HG03039 (cell line): ENCODE measurements around the gene DCC.

ENCODE experiments used
- ATAC-seq: cut with Tn5 transposase; IDR thresholded peaks from one replicate; pipeline ENCODE4 v1.9.1; 2021; ENCODE audit warnings: mild to moderate bottlenecking, moderate library complexity; ENCODE audit not compliant: unreplicated experiment

Gene DCC

DNA sequence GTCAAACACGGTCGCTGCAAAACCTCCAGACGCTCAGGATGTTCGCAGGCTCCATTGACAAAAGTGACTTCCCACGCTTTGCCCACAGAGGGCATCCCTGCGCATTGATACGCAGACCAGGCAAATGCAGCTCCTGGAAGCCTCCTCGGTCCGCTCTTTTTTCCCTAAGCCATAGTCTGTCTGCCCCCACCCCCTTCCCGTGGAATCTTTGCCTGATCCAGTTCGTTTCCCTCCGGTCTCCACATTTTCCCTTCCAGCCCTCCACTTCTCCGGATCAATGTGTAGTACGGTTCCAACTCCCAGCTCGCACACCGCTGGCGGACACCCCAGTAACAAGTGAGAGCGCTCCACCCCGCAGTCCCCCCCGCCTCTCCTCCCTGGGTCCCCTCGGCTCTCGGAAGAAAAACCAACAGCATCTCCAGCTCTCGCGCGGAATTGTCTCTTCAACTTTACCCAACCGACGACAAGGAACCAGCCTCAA lies at the start of gene DCC:
DCC (plus strand) TSS at position 307 of the 481 bp plus-strand sequence. CDS start 591 bp downstream, outside the sequence.
- no peak for ATAC-seq

- no peak for ATAC-seq
Observed at GRCh38 chr18:52310651-52311050, 29.3 kb upstream of the DCC start.

GRCh38 chr18:52311331-52311730 lies 28.7 kb upstream of the DCC start:
- no peak for ATAC-seq

GRCh38 chr18:52312346-52312745 lies 27.7 kb upstream of the DCC start:
- ATAC-seq = no peak

- no peak for ATAC-seq
Observed at GRCh38 chr18:52313213-52313612, 26.8 kb upstream of the DCC start.

- no peak for ATAC-seq
Observed at GRCh38 chr18:52319424-52319983, 20.5 kb upstream of the DCC start.

GRCh38 chr18:52322307-52322706 lies 17.7 kb upstream of the DCC start:
- ATAC-seq = no peak

DNA sequence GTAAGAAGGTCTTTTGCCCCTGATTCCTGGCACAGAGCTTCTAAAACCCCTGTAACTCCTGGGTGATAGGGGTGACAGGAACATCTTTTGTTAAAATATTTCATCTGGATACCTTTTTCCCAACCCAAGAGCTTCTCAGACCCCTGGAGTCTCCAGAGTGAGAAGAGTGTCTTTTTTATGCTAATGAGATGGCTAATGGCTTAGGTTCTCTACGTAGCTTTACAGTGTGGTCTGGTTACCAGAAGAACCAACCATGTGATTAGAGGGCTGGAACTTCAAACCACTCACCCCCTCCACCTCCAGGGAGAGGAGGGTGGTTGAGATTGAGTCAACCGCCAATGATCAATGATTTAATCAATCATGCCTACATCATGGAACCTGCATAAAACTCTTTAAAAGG lies 16.2 kb upstream of the DCC start:
- ATAC-seq = no peak

GRCh38 chr18:52325997-52326396 lies 14.0 kb upstream of the DCC start:
- no peak for ATAC-seq

DNA sequence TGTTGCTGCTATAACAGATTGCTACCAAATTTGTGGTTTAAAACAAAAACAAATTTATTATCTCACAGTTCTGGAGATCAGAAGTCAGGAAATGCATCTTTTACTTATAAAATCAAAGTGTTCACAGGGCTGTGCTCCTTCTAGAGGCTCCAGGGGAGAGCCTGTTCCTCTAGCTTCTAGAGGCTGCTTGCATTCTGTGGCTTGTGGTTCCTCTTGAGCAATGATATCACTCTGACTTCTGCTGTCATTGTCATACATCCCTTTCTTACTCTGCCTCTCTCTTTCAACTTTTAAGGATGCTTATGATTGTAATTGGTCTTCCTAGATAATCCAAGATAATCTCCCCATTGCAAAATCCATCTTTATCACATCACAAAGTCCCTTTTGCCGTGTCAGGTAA lies 6.1 kb upstream of the DCC start:
- no peak for ATAC-seq

GRCh38 chr18:52334307-52334706 lies 5.7 kb upstream of the DCC start:
- ATAC-seq = no peak

- ATAC-seq = no peak
Observed at GRCh38 chr18:52334896-52335295, 5.1 kb upstream of the DCC start.

GRCh38 chr18:52337276-52337675 lies 2.7 kb upstream of the DCC start:
- no peak for ATAC-seq

DNA sequence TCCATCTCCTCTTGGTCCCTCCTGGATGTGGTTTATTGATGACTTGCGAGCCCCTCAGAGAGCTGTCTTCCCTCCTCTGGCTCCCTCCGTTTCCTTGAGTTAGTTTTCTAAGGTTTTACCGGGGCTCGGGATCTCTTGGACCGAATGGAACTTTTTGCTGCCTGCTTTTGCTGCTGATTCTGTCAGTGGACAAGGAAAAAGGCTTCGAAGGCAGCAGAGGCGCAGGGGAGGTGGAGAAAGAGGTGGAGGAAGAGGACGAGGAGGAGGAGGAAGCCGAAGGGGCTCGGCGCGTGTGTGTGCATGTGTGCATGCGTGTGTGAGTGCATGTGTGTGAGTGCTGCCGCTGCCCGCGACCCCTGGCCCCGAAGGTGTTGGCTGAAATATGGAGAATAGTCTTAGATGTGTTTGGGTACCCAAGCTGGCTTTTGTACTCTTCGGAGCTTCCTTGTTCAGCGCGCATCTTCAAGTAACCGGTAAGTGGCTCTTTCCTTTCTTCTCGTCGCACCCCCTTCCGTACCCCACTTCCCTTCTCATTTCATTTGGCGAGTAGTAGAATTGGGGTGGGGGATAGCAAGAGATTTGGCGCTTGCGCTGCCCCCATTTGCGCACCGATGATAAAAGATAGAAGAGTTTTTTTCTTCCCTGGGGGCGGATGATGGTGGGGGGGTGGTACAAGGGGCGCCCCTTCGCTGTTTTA lies 557 bp downstream of the DCC start:
- ATAC-seq = no peak

DNA sequence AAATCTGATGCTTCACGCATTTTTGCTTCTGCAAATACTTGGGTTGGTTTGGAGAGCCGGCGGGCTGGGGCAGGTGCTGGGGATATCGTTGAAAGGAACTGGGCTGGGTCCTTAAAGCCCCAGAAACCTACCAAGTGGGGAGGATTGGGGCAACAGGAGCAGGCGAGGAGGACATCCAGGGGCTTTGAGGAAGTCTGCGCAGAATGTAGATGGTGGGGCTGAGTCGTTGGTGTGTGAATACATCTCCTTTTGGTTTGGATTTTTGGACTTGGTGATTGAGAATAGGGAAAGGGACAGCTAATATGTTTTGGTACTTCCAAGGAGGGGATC lies 1.1 kb downstream of the DCC start:
- ATAC-seq = no peak

DNA sequence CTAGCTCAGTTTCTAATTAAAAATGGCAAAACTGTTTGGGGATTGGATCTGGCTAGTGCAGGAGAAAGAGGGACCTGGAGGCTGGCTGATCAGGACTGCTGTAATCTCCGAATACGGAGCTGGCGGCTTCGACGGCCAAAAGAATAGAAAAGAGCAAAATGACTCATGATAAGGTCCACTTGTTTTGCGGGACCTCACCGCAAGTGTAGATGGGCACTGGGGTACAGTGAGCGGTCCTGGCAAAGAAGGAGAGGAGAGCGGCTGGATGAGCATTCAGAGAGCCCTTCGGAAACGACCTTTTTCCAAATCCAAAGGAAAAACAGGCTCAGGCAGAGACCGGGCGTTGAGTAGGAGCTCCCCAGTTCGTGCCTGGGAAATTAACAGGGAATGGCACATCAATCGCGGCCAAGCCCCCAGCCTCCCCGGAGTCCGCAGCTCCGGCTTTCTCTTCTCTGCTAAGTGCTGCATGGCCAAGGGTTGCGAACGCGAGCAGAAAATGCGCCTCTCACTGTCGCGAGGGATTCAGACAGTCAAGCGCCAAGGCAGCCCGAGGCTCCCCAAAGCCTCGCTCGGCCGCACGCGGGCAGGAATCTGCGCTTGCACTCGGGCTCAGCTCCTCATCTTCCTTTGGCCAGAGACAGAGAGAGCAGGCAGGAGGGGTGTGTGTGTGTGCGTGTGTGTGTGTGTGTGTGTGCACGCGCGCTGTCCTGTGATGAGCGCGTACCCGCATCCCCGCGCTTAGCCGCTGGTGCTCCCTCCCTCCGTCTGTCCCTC lies 1.8 kb downstream of the DCC start:
- ATAC-seq = no peak

DNA sequence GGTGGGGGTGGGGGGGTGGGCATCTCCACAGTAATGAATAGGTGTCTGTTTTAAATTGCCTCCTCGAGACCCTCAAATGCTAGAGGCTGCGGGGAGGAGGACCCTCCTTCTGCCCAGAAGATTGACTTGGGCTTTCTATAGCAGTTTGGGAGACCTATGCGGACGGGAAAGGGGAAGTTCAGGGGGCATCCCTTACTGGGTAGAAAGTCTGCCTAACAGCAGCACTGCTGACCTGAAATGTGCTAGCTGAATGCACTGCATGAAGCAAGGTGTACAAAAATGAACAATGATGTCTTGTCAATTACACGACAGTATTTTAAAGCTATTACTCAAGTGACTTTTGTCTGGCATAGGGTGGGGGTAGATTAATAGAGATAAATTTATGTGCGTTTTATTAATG lies 2.5 kb downstream of the DCC start:
- no peak for ATAC-seq

- no peak for ATAC-seq
Observed at GRCh38 chr18:52343138-52343537, 3.1 kb downstream of the DCC start.

DNA sequence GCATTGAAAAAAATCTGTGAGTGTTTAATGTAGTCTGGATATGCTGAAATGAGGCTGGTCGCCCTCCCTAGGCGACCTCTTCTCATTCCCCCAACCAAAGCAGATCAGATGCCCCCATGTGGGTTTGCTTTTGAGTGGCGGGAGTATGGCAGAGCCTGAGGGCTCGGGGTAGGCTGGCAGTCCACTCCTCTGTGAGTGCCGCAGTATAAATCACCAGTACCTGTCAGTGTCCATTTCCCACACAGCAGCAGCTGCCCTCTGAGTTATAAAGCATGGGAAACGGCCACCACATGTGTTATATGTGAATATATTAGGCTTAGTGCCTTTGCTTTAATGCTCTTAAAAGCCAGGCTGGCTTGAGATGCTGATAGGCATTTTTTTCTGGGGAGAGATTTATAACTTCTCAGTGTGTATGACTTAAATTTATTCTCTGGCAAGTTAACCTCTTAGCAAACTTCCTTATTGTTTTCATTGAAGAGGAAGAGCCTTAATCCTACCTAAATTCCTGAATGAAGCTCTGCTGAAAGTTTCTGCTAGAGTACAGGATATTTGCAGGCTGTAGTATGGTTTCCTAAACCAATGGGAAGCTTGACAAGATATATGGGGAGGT lies 3.8 kb downstream of the DCC start:
- ATAC-seq = no peak

- ATAC-seq = no peak
Observed at GRCh38 chr18:52344881-52345280, 4.9 kb downstream of the DCC start.

GRCh38 chr18:52345428-52345827 lies 5.4 kb downstream of the DCC start:
- no peak for ATAC-seq

GRCh38 chr18:52348209-52348608 lies 8.2 kb downstream of the DCC start:
- ATAC-seq = no peak
